HG02981 (cell line): ENCODE data around the gene HOTAIR.

Experiments used
- ATAC-seq: cut with Tn5 transposase; IDR thresholded peaks from one replicate; pipeline ENCODE4 v1.9.1; 2021; ENCODE audit warnings: mild to moderate bottlenecking, moderate library complexity; ENCODE audit not compliant: unreplicated experiment

Gene HOTAIR

GRCh38 chr12:53963434-53964314 lies 11.1 kb downstream of the HOTAIR start:
- no peak for ATAC-seq

- ATAC-seq: no peak
Measured at GRCh38 chr12:53963005-53963404, 11.7 kb downstream of the HOTAIR start.

- ATAC-seq: no peak
Measured at GRCh38 chr12:53961025-53961761, 13.6 kb downstream of the HOTAIR start.

GRCh38 chr12:53960187-53961024 lies 14.3 kb downstream of the HOTAIR start:
- ATAC-seq: no peak

GRCh38 chr12:53959314-53959713 lies 15.4 kb downstream of the HOTAIR start:
- ATAC-seq: no peak

- ATAC-seq: no peak
Measured at GRCh38 chr12:53958128-53958527, 16.6 kb downstream of the HOTAIR start.

GRCh38 chr12:53956914-53957536 lies 17.7 kb downstream of the HOTAIR start:
- ATAC-seq: no peak

- no peak for ATAC-seq
Measured at GRCh38 chr12:53956251-53956887, 18.4 kb downstream of the HOTAIR start.

GRCh38 chr12:53955776-53956250 lies 18.9 kb downstream of the HOTAIR start:
- ATAC-seq: no peak

- ATAC-seq: no peak
Measured at GRCh38 chr12:53955036-53955775, 19.5 kb downstream of the HOTAIR start.

- no peak for ATAC-seq
Measured at GRCh38 chr12:53954694-53955035, 20.1 kb downstream of the HOTAIR start, which contains the start of gene HOXC12. TSS of gene HOXC12 (plus strand) at chr12:53954903. CDS start at chr12:53954930, 27 bp downstream.

GRCh38 chr12:53953831-53954693 lies 20.7 kb downstream of the HOTAIR start:
- no peak for ATAC-seq

- ATAC-seq: no peak
Measured at GRCh38 chr12:53952871-53953734, 21.7 kb downstream of the HOTAIR start.

- no peak for ATAC-seq
Measured at GRCh38 chr12:53952335-53952694, 22.4 kb downstream of the HOTAIR start.

- no peak for ATAC-seq
Measured at GRCh38 chr12:53951577-53952334, 23.0 kb downstream of the HOTAIR start.

GRCh38 chr12:53950789-53951576 lies 23.8 kb downstream of the HOTAIR start:
- no peak for ATAC-seq
